Memory B cell (primary cell): Measurements from ENCODE around the gene NOS2.
"Not testable (repeated sequence)": the region's sequence is repeated elsewhere in the genome, so short reads cannot be mapped to it uniquely, and the experiment has no call there.

Experiments
- ATAC-seq: fragments of 150-1000 bp; cut with Tn5 transposase; 2 replicates; pipeline ENCODE4 v1.10.0; 2021; ENCODE audit warnings: low read depth, mild to moderate bottlenecking, moderate library complexity
- DNase-seq, 2 donors: peaks; one replicate each; pipeline ENCODE4 v3.0.0; 2022; ENCODE audit warnings: low spot score in 2 of 2
- H3K27ac Mint-ChIP-seq: one replicate; pipeline ENCODE4 v1.8.0; 2022; ENCODE audit warnings: mild to moderate bottlenecking, moderate library complexity, mixed read lengths
- H3K27me3 Mint-ChIP-seq: one replicate; pipeline ENCODE4 v1.8.0; 2022; ENCODE audit warnings: mixed read lengths
- H3K36me3 Mint-ChIP-seq: one replicate; pipeline ENCODE4 v1.8.0; 2022; ENCODE audit warnings: mild to moderate bottlenecking, mixed read lengths
- H3K4me1 Mint-ChIP-seq: one replicate; pipeline ENCODE4 v1.8.0; 2022; ENCODE audit warnings: mixed read lengths
- H3K4me3 Mint-ChIP-seq: one replicate; pipeline ENCODE4 v1.8.0; 2022; ENCODE audit warnings: mild to moderate bottlenecking, moderate library complexity, mixed read lengths
- H3K9me3 Mint-ChIP-seq: one replicate; pipeline ENCODE4 v1.8.0; 2022; ENCODE audit warnings: mixed read lengths

NOS2 gene

DNA sequence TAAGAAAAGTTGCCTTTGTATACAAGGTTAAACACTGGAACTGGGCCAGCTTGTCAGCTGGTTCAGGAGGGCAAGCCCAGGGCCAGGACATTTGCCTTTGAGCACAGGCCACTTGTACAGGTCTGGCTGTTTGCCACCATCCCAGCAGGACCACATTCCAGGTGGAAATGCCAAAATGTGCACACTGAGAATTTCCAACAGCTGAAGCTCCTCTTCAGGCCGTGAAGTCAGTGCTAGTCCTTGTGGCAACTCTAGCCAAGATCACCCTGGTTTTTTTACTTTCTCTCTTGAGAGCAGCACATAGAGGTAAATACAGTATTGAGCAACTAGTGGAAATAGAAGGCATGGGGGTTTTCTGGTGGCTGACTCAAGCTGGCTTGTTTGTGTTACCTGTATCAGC is 29.6 kb upstream of the NOS2 start:
- H3K4me3 Mint-ChIP-seq, H3K36me3 Mint-ChIP-seq, H3K27ac Mint-ChIP-seq, H3K9me3 Mint-ChIP-seq, H3K27me3 Mint-ChIP-seq, H3K4me1 Mint-ChIP-seq, ATAC-seq, DNase-seq: not testable (repeated sequence)

DNA sequence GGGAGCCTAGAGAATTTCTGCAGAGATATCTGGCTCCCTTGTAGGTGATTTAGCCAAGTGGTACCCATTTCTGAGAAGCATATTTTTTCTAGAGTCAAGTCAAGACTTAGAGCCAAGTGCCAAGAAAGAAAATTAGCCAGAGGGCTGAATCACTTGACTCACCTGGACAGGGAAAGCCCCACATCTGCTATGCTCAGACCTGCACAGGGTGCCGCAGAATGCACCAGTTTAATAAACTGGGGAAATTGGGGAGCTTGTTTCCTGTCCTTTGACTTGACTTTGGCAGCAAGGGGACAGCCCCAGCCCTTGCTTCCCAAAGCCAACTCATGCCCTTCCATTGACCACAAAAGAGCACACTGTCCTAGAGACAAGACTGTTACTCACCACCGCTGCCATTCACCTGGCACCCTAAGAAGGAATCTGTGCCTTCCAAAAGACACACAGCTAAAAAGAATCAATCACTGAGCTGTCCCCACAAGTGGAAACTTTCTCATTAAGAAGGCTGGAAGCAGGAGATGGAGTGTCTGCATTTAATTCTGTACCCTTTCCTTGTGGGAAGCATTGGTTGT is 28.9 kb upstream of the NOS2 start:
- H3K4me1 Mint-ChIP-seq, H3K27me3 Mint-ChIP-seq, H3K36me3 Mint-ChIP-seq, DNase-seq, H3K27ac Mint-ChIP-seq, ATAC-seq, H3K4me3 Mint-ChIP-seq, H3K9me3 Mint-ChIP-seq: not testable (repeated sequence)

GRCh38 chr17:27825459-27825858 is 25.1 kb upstream of the NOS2 start:
- Mint-ChIP-seq H3K9me3 (peaks cover 15% of the 10 kb centered on the region), H3K4me1 (no peaks in the 10 kb centered on the region), H3K27me3 (peaks cover 4% of the 10 kb centered on the region), H3K36me3 (peaks cover 3% of the 10 kb centered on the region), H3K27ac (no peak overlapping the region), H3K4me3 (no peak overlapping the region)
- no peak for DNase-seq
- no peak for ATAC-seq

GRCh38 chr17:27824745-27825144 is 24.4 kb upstream of the NOS2 start:
- Mint-ChIP-seq H3K36me3 (peaks cover 3% of the 10 kb centered on the region), H3K4me3 (no peak overlapping the region), H3K27ac (no peak overlapping the region), H3K4me1 (no peaks in the 10 kb centered on the region), H3K9me3 (peaks cover 15% of the 10 kb centered on the region), H3K27me3 (peaks cover 4% of the 10 kb centered on the region)
- ATAC-seq (no peak), DNase-seq (no peak)

- DNase-seq: no peak
- no peak overlapping the region for H3K4me3 Mint-ChIP-seq
- H3K4me1 Mint-ChIP-seq: no peaks in the 10 kb centered on the region
- peaks cover 3% of the 10 kb centered on the region for H3K36me3 Mint-ChIP-seq
- peaks cover 15% of the 10 kb centered on the region for H3K9me3 Mint-ChIP-seq
- peaks cover 4% of the 10 kb centered on the region for H3K27me3 Mint-ChIP-seq
- H3K27ac Mint-ChIP-seq: no peak overlapping the region
- ATAC-seq: no peak
These were observed 23.9 kb upstream of the NOS2 start for GRCh38 chr17:27824176-27824715.

GRCh38 chr17:27822108-27822507 is 21.8 kb upstream of the NOS2 start:
- H3K27me3 Mint-ChIP-seq, ATAC-seq: not testable (repeated sequence)

GRCh38 chr17:27821318-27821717 is 21.0 kb upstream of the NOS2 start:
- Mint-ChIP-seq H3K4me1 (no peaks in the 10 kb centered on the region), H3K36me3 (peaks cover 3% of the 10 kb centered on the region), H3K4me3 (peak overlapping the region; percentile 43), H3K27me3 (no peaks in the 10 kb centered on the region), H3K9me3 (peaks cover 15% of the 10 kb centered on the region), H3K27ac (no peak overlapping the region)
- DNase-seq: no peak
- no peak for ATAC-seq

More at GRCh38 chr17:27822108-27822507, 21.8 kb upstream of the NOS2 start:
- not testable (repeated sequence) for DNase-seq, H3K4me3 Mint-ChIP-seq, H3K27ac Mint-ChIP-seq, H3K36me3 Mint-ChIP-seq, H3K4me1 Mint-ChIP-seq
- peaks cover 15% of the 10 kb centered on the region for H3K9me3 Mint-ChIP-seq

DNA sequence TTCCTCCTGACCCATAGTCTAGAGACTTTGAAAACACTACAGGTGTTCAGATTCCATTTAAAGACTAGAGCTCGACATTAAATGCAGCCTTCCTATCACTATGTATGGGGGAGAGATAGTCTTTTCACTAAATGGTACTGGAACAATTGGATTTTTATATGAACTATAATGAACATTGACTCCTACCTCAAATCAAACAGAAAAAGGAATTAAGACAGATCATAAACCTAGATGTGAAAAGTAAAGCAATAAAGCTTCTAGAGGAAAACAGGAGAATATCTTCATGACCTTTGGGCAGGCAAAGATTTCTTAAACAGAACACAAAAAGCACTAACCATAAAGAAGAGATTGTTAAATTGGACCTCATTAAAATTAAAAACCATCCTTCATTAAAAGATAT is 18.8 kb upstream of the NOS2 start:
- Mint-ChIP-seq H3K9me3 (peaks cover 15% of the 10 kb centered on the region), H3K36me3 (peaks cover 3% of the 10 kb centered on the region), H3K4me1 (no peaks in the 10 kb centered on the region), H3K4me3 (no peak overlapping the region), H3K27ac (no peak overlapping the region), H3K27me3 (peaks cover 2% of the 10 kb centered on the region)
- DNase-seq (no peak), ATAC-seq (no peak)

- H3K4me1 Mint-ChIP-seq: no peaks in the 10 kb centered on the region
- H3K27ac Mint-ChIP-seq: no peak overlapping the region
- peaks cover 14% of the 10 kb centered on the region for H3K9me3 Mint-ChIP-seq
- H3K27me3 Mint-ChIP-seq: peaks cover 2% of the 10 kb centered on the region
- ATAC-seq (no peak), DNase-seq (no peak)
- H3K4me3 Mint-ChIP-seq: no peak overlapping the region
- H3K36me3 Mint-ChIP-seq: peaks cover 3% of the 10 kb centered on the region
These were observed 18.2 kb upstream of the NOS2 start for GRCh38 chr17:27818401-27819105.

- peaks cover 4% of the 10 kb centered on the region for H3K27me3 Mint-ChIP-seq
- no peak overlapping the region for H3K4me3 Mint-ChIP-seq
- DNase-seq (no peak), ATAC-seq (no peak)
- no peaks in the 10 kb centered on the region for H3K4me1 Mint-ChIP-seq
- peaks cover 3% of the 10 kb centered on the region for H3K36me3 Mint-ChIP-seq
- H3K27ac Mint-ChIP-seq: no peak overlapping the region
- peaks cover 13% of the 10 kb centered on the region for H3K9me3 Mint-ChIP-seq
These were observed 17.4 kb upstream of the NOS2 start for GRCh38 chr17:27817731-27818130.

DNA sequence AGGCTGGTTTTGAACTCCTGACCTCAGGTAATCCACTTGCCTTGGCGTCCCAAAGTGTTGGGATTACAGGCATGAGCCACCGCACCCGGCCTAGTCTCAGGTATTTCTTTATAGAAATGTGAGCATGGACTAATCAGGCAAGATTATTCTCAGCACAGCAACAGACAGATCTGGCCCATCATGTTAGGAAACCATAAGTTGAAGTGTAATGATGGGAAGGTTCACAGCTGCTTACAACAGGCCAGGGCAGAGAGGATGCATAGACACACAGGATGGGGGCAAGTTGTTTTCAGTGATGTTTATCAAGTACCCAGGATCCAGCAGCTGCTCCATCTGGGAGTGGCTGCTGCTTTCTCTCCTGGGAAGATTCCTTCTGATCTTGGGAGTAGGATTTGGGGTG is 16.6 kb upstream of the NOS2 start:
- peaks cover 10% of the 10 kb centered on the region for H3K9me3 Mint-ChIP-seq
- peaks cover 4% of the 10 kb centered on the region for H3K27me3 Mint-ChIP-seq
- DNase-seq: no peak
- no peak for ATAC-seq
- no peaks in the 10 kb centered on the region for H3K4me1 Mint-ChIP-seq
- H3K36me3 Mint-ChIP-seq: peaks cover 3% of the 10 kb centered on the region
- no peak overlapping the region for H3K4me3 Mint-ChIP-seq
- H3K27ac Mint-ChIP-seq: no peak overlapping the region

GRCh38 chr17:27811961-27812360 is 11.6 kb upstream of the NOS2 start:
- ATAC-seq (no peak), DNase-seq (no peak)
- H3K4me3 Mint-ChIP-seq: no peak overlapping the region
- no peaks in the 10 kb centered on the region for H3K36me3 Mint-ChIP-seq
- H3K9me3 Mint-ChIP-seq: no peaks in the 10 kb centered on the region
- peaks cover 22% of the 10 kb centered on the region for H3K4me1 Mint-ChIP-seq
- H3K27ac Mint-ChIP-seq: no peak overlapping the region
- peaks cover 4% of the 10 kb centered on the region for H3K27me3 Mint-ChIP-seq

DNA sequence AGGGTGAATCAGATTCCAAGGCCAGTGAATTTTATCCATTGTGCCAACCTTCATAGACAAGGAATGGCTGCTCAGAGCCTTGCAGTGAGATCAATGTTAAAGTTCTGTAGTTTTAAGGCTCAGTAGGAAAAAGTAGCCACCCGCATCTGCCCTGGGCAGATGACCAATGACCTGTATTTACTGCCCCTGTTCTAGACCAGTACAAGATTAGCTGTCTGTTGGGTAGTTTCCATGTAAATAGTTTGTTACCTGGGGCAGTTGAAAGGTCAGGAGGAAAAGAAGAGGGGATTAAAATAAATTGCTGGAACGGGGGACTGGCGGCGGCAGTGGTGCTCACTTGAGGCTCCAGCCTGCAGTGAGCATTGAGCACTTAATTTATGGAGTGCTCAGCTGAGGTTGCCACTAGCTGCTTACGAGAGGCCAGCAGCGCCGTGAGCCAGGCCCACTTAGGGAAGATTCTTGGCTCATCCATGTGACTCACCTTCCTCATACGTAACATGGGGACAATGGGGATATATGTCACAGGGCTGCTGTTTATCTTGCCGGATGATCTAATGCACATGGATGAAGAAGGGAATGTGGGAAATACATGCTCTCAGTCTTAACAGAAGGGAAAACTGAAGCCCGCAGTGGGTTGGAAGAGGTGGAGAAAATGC is 10.7 kb upstream of the NOS2 start:
- Mint-ChIP-seq H3K27ac (no peak overlapping the region), H3K36me3 (no peaks in the 10 kb centered on the region), H3K9me3 (no peaks in the 10 kb centered on the region), H3K27me3 (peaks cover 4% of the 10 kb centered on the region), H3K4me1 (peaks cover 24% of the 10 kb centered on the region), H3K4me3 (no peak overlapping the region)
- ATAC-seq (no peak), DNase-seq (no peak)

DNA sequence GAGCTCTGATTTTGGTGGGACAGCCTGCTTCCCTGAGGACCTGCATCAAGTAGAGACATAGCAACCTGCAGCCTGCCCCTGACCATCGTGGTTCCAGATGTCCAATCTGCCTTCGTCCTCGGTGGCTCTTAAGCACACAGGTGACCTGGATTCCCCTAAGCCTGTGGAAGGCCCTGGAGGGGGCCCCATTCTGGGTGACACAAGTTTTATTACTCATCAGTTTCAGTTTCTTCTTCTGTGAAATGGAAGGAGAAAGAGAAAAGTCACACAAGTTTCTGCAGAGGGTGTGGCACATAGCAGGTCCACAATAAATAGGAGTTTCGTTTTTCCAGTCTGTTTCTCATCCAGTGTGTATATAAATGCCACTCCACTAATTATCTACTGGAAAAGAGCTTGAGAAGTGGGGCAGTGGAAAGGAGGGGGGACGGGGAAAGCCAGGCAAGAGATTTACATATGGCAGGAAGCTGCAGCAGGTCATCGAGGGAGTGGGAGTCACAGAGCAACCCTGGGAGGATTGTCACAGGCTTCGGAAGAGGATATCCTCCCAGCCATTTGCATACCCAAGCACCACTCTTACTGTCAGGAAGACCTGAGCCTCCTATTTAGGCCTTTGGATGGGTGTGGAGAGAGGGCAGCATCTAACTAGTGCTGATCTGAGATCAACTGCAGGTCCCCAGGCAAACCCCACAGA is 10.0 kb upstream of the NOS2 start:
- peaks cover 30% of the 10 kb centered on the region for H3K4me1 Mint-ChIP-seq
- H3K36me3 Mint-ChIP-seq: no peaks in the 10 kb centered on the region
- ATAC-seq (no peak), DNase-seq (no peak)
- H3K27me3 Mint-ChIP-seq: peaks cover 4% of the 10 kb centered on the region
- no peaks in the 10 kb centered on the region for H3K9me3 Mint-ChIP-seq
- no peak overlapping the region for H3K27ac Mint-ChIP-seq
- no peak overlapping the region for H3K4me3 Mint-ChIP-seq
